Neural progenitor cell (in vitro differentiated cells): Measurements from ENCODE around the gene STX8.

ENCODE experiments used
- CTCF ChIP-seq: fragments of 200-600 bp; sonication (generic); IDR thresholded peaks from 2 replicates; pipeline ENCODE4 v1.5.1; 2017; ENCODE audit warnings: antibody characterized with exemption, mild to moderate bottlenecking
- EZH2 ChIP-seq: fragments of 200-600 bp; sonication (generic); IDR thresholded peaks from 2 replicates; pipeline ENCODE4 v1.6.1; 2017; ENCODE audit warnings: antibody characterized with exemption, mild to moderate bottlenecking, moderate library complexity
- EZH2phosphoT487 ChIP-seq: fragments of 200-600 bp; sonication (generic); IDR thresholded peaks from 2 replicates; pipeline ENCODE4 v1.6.1; 2017; ENCODE audit warnings: antibody characterized with exemption

- TF ChIP-seq CTCF (no peak), EZH2phosphoT487 (no peak), EZH2 (no peak)
These were observed 129.1 kb downstream of the STX8 start for GRCh38 chr17:9446528-9446927.
